CD14-positive monocyte (primary cell): ENCODE measurements around the gene CAPN6. TPM values are rescaled to one million over a fixed set of nuclear protein-coding genes. Genes with fewer than 3 reads are reported as not detected.

Experiments
- DNase-seq, 3 donors: peaks; one replicate each; pipeline ENCODE4 v3.0.0-alpha.2; 2011 to 2022
- H2AFZ ChIP-seq: 2 replicates; pipeline ENCODE4 v1.6.0; 2012; ENCODE audit warnings: mild to moderate bottlenecking, low read depth, low read length, inconsistent platforms; ENCODE audit not compliant: insufficient read depth, poor library complexity, severe bottlenecking
- H3K27ac ChIP-seq, 2 donors: 1 replicate in 1 of 2; 2 replicates in 1 of 2; pipeline ENCODE4 v1.5.1; 2012 to 2013; ENCODE audit warnings: low read length in 2 of 2, control low read depth in 1 of 2, inconsistent platforms in 1 of 2, low read depth in 1 of 2, mild to moderate bottlenecking in 1 of 2
- H3K27me3 ChIP-seq, 2 donors: one replicate each; pipeline versions ENCODE4 v1.6.0 to v1.6.1; 2011 to 2013; ENCODE audit warnings: low read length in 2 of 2; ENCODE audit not compliant: control insufficient read depth in 2 of 2, insufficient read depth in 2 of 2
- H3K36me3 ChIP-seq, 2 donors: replicated peaks in 1 of 2; 1 replicate in 1 of 2; 2 replicates in 1 of 2; pipeline versions ENCODE4 v1.5.1 to v1.6.1; 2012 to 2013; ENCODE audit warnings: low read length in 2 of 2, control low read depth in 1 of 2, inconsistent platforms in 1 of 2, mild to moderate bottlenecking in 1 of 2; ENCODE audit not compliant: insufficient read depth in 2 of 2, control insufficient read depth in 1 of 2
- H3K4me1 ChIP-seq, 2 donors: 1 replicate in 1 of 2; 2 replicates in 1 of 2; pipeline versions ENCODE4 v1.5.1 to v1.6.1; 2012 to 2013; ENCODE audit warnings: low read length in 2 of 2, control low read depth in 1 of 2, inconsistent platforms in 1 of 2, mild to moderate bottlenecking in 1 of 2, moderate library complexity in 1 of 2; ENCODE audit not compliant: insufficient read depth in 2 of 2, control insufficient read depth in 1 of 2
- H3K4me2 ChIP-seq: replicated peaks from 2 replicates; pipeline ENCODE3; 2012; ENCODE audit warnings: low read length, moderate library complexity, mild to moderate bottlenecking; ENCODE audit not compliant: poor library complexity, severe bottlenecking; ENCODE audit errors: extremely low read depth
- H3K4me3 ChIP-seq, 3 experiments: fragments of 200-600 bp in 1 of 3; sonication (generic) in 1 of 3; replicated peaks in 1 of 3; 1 replicate in 2 of 3; 2 replicates in 1 of 3; pipeline ENCODE4 v1.5.1; 2011 to 2013; ENCODE audit warnings: low read length in 3 of 3, mild to moderate bottlenecking in 3 of 3, control low read depth in 2 of 3, low read depth in 2 of 3, inconsistent platforms in 1 of 3, moderate library complexity in 1 of 3
- H3K79me2 ChIP-seq: 2 replicates; pipeline ENCODE4 v1.6.0; 2012; ENCODE audit warnings: mild to moderate bottlenecking, control low read depth, inconsistent platforms, low read length, moderate library complexity; ENCODE audit not compliant: insufficient read depth
- H3K9ac ChIP-seq: 2 replicates; pipeline ENCODE4 v1.6.0; 2017; ENCODE audit warnings: low read length, mild to moderate bottlenecking; ENCODE audit not compliant: insufficient read depth, poor library complexity, severe bottlenecking
- H3K9me3 ChIP-seq, 2 donors: replicated peaks in 1 of 2; 1 replicate in 1 of 2; 2 replicates in 1 of 2; pipeline versions ENCODE4 v1.5.1 to v1.6.1; 2012 to 2013; ENCODE audit warnings: low read length in 2 of 2, control low read depth in 1 of 2; ENCODE audit not compliant: control insufficient read depth in 1 of 2, insufficient read depth in 1 of 2
- H4K20me1 ChIP-seq: 2 replicates; pipeline ENCODE4 v1.6.0; 2012; ENCODE audit warnings: mild to moderate bottlenecking, low read length, control low read depth, moderate library complexity; ENCODE audit not compliant: insufficient read depth
- H3K27ac Mint-ChIP-seq, 7 donors: one replicate each; pipeline ENCODE4 v1.8.0; 2020; ENCODE audit warnings: mild to moderate bottlenecking in 7 of 7, mixed read lengths in 7 of 7, moderate library complexity in 6 of 7, inconsistent platforms in 2 of 7
- H3K27me3 Mint-ChIP-seq, 3 donors: one replicate each; pipeline ENCODE4 v1.8.0; 2021 to 2022; ENCODE audit warnings: low read depth in 3 of 3, mild to moderate bottlenecking in 3 of 3, mixed read lengths in 3 of 3, moderate library complexity in 3 of 3, inconsistent platforms in 1 of 3
- H3K36me3 Mint-ChIP-seq, 2 donors: one replicate each; pipeline ENCODE4 v1.8.0; 2020; ENCODE audit warnings: mixed read lengths in 2 of 2, inconsistent platforms in 1 of 2, mild to moderate bottlenecking in 1 of 2
- H3K4me1 Mint-ChIP-seq: one replicate; pipeline ENCODE4 v1.8.0; 2020; ENCODE audit warnings: mild to moderate bottlenecking, mixed read lengths
- H3K4me3 Mint-ChIP-seq, 2 donors: one replicate each; pipeline ENCODE4 v1.8.0; 2020; ENCODE audit warnings: mild to moderate bottlenecking in 2 of 2, mixed read lengths in 2 of 2, moderate library complexity in 1 of 2
- H3K9me3 Mint-ChIP-seq, 7 donors: one replicate each; pipeline ENCODE4 v1.8.0; 2020 to 2022; ENCODE audit warnings: mixed read lengths in 7 of 7, mild to moderate bottlenecking in 6 of 7, moderate library complexity in 6 of 7, inconsistent platforms in 2 of 7
- CTCF ChIP-seq: fragments of 200-600 bp; IDR thresholded peaks from one replicate; pipeline ENCODE4 v1.8.0; 2022; ENCODE audit warnings: antibody characterized with exemption, mild to moderate bottlenecking
- WGBS: methylation state at CpG from one replicate; pipeline ENCODE4 v1.1.5; 2013; ENCODE audit warnings: missing lambda C conversion rate; ENCODE audit not compliant: insufficient coverage; 5-methylcytosine and 5-hydroxymethylcytosine counted together
- intact Hi-C, 2 donors: fragments of 100-400 bp; cut with micrococcal nuclease; formaldehyde crosslinking; loops; one replicate each; pipeline versions ENCODE4 v1.15.0 to v1.15.1; 2023
- polyA plus RNA-seq, 3 donors: library from polyadenylated mRNA; depleted of rRNA in 1 of 3; unstranded in 2 of 3; stranded (reverse) in 1 of 3; fragments of 300-500 nt in 2 of 3; fragments of >200 nt in 1 of 3; fragmentation: Illumina TruSeq in 2 of 3; gene quantifications; 1 replicate in 2 of 3; 2 replicates in 1 of 3; pipeline ENCODE4 v1.2.3, GENCODE V29; 2012 to 2021

The CAPN6 gene
- polyA plus RNA-seq, 3 donors = not detected

GRCh38 chrX:111288841-111289240 is 18.6 kb upstream of the CAPN6 start:
- no peaks in the 10 kb centered on the region for H3K4me1 ChIP-seq
- H3K36me3 ChIP-seq = no peaks in the 10 kb centered on the region
- Mint-ChIP-seq H3K4me3 (no peak overlapping the region), H3K27me3 (peaks cover 0 to 6% (median 0%) of the 10 kb centered on the region in 3 donors), H3K27ac (no peak overlapping the region), H3K9me3 (peaks cover 0 to 4% (median 2%) of the 10 kb centered on the region in 7 donors), H3K4me1 (no peaks in the 10 kb centered on the region), H3K36me3 (no peaks in the 10 kb centered on the region)
- WGBS = no CpG with 5 or more reads among the region's 3 CpGs
- H3K4me3 ChIP-seq = no peak overlapping the region
- DNase-seq = no peak
- no peak overlapping the region for H3K9ac ChIP-seq
- peaks cover 0 to 2% of the 10 kb centered on the region in 2 donors for H3K27me3 ChIP-seq
- no peak overlapping the region for H3K4me2 ChIP-seq
- H3K79me2 ChIP-seq = no peaks in the 10 kb centered on the region
- H4K20me1 ChIP-seq = no peaks in the 10 kb centered on the region
- no peaks in the 10 kb centered on the region for H3K9me3 ChIP-seq
- H2AFZ ChIP-seq = no peak overlapping the region
- H3K27ac ChIP-seq = no peak overlapping the region
- intact Hi-C loops = no loop called here
- TF ChIP-seq CTCF = no peak

GRCh38 chrX:111284631-111285293 is 14.5 kb upstream of the CAPN6 start:
- no peaks in the 10 kb centered on the region for H3K36me3 Mint-ChIP-seq
- 50% methylated on average over 1 of the region's 8 CpGs for WGBS
- Histone ChIP-seq H3K9me3 (no peaks in the 10 kb centered on the region), H3K4me3 (no peak overlapping the region), H2AFZ (no peak overlapping the region), H3K27me3 (peaks cover 0 to 2% of the 10 kb centered on the region in 2 donors), H3K4me1 (no peaks in the 10 kb centered on the region), H3K36me3 (no peaks in the 10 kb centered on the region), H3K79me2 (no peaks in the 10 kb centered on the region), H3K27ac (no peak overlapping the region), H3K4me2 (no peak overlapping the region), H4K20me1 (no peaks in the 10 kb centered on the region), H3K9ac (no peak overlapping the region)
- peaks cover 0 to 2% (median 0%) of the 10 kb centered on the region in 7 donors for H3K9me3 Mint-ChIP-seq
- TF ChIP-seq CTCF = no peak
- H3K27ac Mint-ChIP-seq = no peak overlapping the region
- no peak for DNase-seq
- no peak overlapping the region for H3K4me3 Mint-ChIP-seq
- intact Hi-C loops = no loop called here
- H3K4me1 Mint-ChIP-seq = no peaks in the 10 kb centered on the region
- H3K27me3 Mint-ChIP-seq = peaks cover 0 to 6% (median 0%) of the 10 kb centered on the region in 3 donors
